Measurements from ENCODE around the gene INTS7.

GRCh38 chr1:211903490-211904245 lies 131.7 kb downstream of the INTS7 start:
- no peak for TF ChIP-seq CTCF (conservative IDR thresholded peaks at IDR 0.05; ENCODE audit: low read depth, low read length)
- TF ChIP-seq EZH2 (IDR thresholded peaks at IDR 0.05; ENCODE audit: low read length, unreplicated experiment) = no peak
- TF ChIP-seq EZH2phosphoT487 (IDR thresholded peaks at IDR 0.05; ENCODE audit: borderline replicate concordance, low read length) = no peak
